Thyroid gland (tissue), 4 donors: ENCODE results near the gene GNAI2. TPM values are rescaled to one million over a fixed set of nuclear protein-coding genes. Genes with fewer than 3 reads are reported as not detected.

Experiments
- DNase-seq, 2 donors: peaks; one replicate each; pipeline ENCODE4 v3.0.0-alpha.2; 2019
- H3K27ac ChIP-seq, 3 donors: fragments of 200-600 bp; sonication (generic); 1 replicate in 2 of 3; 2 replicates in 1 of 3; pipeline ENCODE4 v1.5.1; 2016 to 2019; ENCODE audit warnings: mild to moderate bottlenecking in 1 of 3, moderate library complexity in 1 of 3
- H3K27me3 ChIP-seq: fragments of 200-600 bp; sonication (generic); one replicate; pipeline ENCODE4 v1.5.1; 2019
- H3K36me3 ChIP-seq, 2 donors: fragments of 200-600 bp; sonication (generic); one replicate each; pipeline ENCODE4 v1.5.1; 2016 to 2019
- H3K4me1 ChIP-seq, 2 donors: fragments of 200-600 bp; sonication (generic); one replicate each; pipeline ENCODE4 v1.5.1; 2017 to 2019
- H3K4me3 ChIP-seq, 3 donors: fragments of 200-600 bp; sonication (generic); replicated peaks in 1 of 3; 1 replicate in 2 of 3; 2 replicates in 1 of 3; pipeline ENCODE4 v1.5.1; 2016; ENCODE audit warnings: mild to moderate bottlenecking in 1 of 3
- H3K9me3 ChIP-seq: fragments of 200-600 bp; sonication (generic); one replicate; pipeline ENCODE4 v1.5.1; 2017
- CTCF ChIP-seq, 6 experiments: fragments of 200-600 bp in 3 of 6; fragments of 450-650 bp in 3 of 6; sonication (generic) in 3 of 6; IDR thresholded peaks; one replicate each; pipeline ENCODE4 v1.5.1; 2016 to 2019; ENCODE audit warnings: antibody characterized with exemption in 6 of 6, mild to moderate bottlenecking in 2 of 6, inconsistent platforms in 1 of 6, moderate library complexity in 1 of 6
- POLR2A ChIP-seq, 2 donors: fragments of 450-650 bp; IDR thresholded peaks; one replicate each; pipeline ENCODE4 v1.6.1; 2017; ENCODE audit warnings: antibody characterized with exemption in 2 of 2, mild to moderate bottlenecking in 2 of 2, moderate library complexity in 1 of 2
- WGBS, 2 donors: methylation state at CpG; one replicate each; pipeline ENCODE4 v1.1.5; 2017; 5-methylcytosine and 5-hydroxymethylcytosine counted together
- intact Hi-C: fragments of 100-400 bp; cut with DNase I; formaldehyde crosslinking; loops from one replicate; pipeline ENCODE4 v1.15.1; 2023
- total RNA-seq, 4 donors: library from RNA; depleted of rRNA; stranded (reverse); fragments of >200 nt; gene quantifications; one replicate each; pipeline ENCODE4 v1.2.3, GENCODE V29; 2016

GNAI2 gene
- total RNA-seq, 4 donors from 2014 or later, result 111 to 171 (median 142) TPM

GRCh38 chr3:50229490-50229889 lies 6.5 kb upstream of the GNAI2 start:
- 94% methylated on average over 3 of the region's 3 CpGs for WGBS, 2 donors

GRCh38 chr3:50230104-50230793 lies 5.8 kb upstream of the GNAI2 start:
- TF ChIP-seq CTCF (IDR thresholded peaks at IDR 0.05) (no peak), POLR2A (IDR thresholded peaks at IDR 0.05) (no peak)
- DNase-seq, result no peak
- no peaks in the 10 kb centered on the region for H3K36me3 ChIP-seq
- H3K27ac ChIP-seq, result no peak overlapping the region
- intact Hi-C loops, result no loop called here
- no peak overlapping the region for H3K4me3 ChIP-seq
- 86 to 94% methylated on average over 6 to 7 of the region's 8 CpGs for WGBS, 2 donors
- no peaks in the 10 kb centered on the region for H3K27me3 ChIP-seq
- H3K4me1 ChIP-seq, result peaks cover 15 to 23% of the 10 kb centered on the region in 2 donors
- H3K9me3 ChIP-seq, result no peaks in the 10 kb centered on the region

More at GRCh38 chr3:50229490-50229889, 6.5 kb upstream of the GNAI2 start:
- Histone ChIP-seq H3K36me3 (no peaks in the 10 kb centered on the region), H3K9me3 (no peaks in the 10 kb centered on the region), H3K27me3 (no peaks in the 10 kb centered on the region), H3K4me3 (no peak overlapping the region), H3K4me1 (peaks cover 15 to 19% of the 10 kb centered on the region in 2 donors), H3K27ac (no peak overlapping the region)
- intact Hi-C loops, result no loop called here
- DNase-seq, result no peak
- TF ChIP-seq POLR2A (IDR thresholded peaks at IDR 0.05) (no peak), CTCF (IDR thresholded peaks at IDR 0.05) (no peak)

- Histone ChIP-seq H3K9me3 (no peaks in the 10 kb centered on the region), H3K4me3 (no peak overlapping the region), H3K27me3 (no peaks in the 10 kb centered on the region), H3K4me1 (peaks cover 15 to 26% of the 10 kb centered on the region in 2 donors), H3K36me3 (no peaks in the 10 kb centered on the region), H3K27ac (no peak overlapping the region)
- TF ChIP-seq POLR2A (IDR thresholded peaks at IDR 0.05) (no peak), CTCF (IDR thresholded peaks at IDR 0.05) (no peak)
- WGBS, 2 donors, result 87 to 89% methylated on average over 3 to 4 of the region's 4 CpGs
- intact Hi-C loops, result no loop called here
- DNase-seq, result no peak
Observed at GRCh38 chr3:50230794-50231125, 5.2 kb upstream of the GNAI2 start.

GRCh38 chr3:50231581-50231980 lies 4.4 kb upstream of the GNAI2 start:
- DNase-seq, result no peak
- TF ChIP-seq POLR2A (IDR thresholded peaks at IDR 0.05) (no peak), CTCF (IDR thresholded peaks at IDR 0.05) (no peak)
- H3K36me3 ChIP-seq, result no peaks in the 10 kb centered on the region
- H3K4me3 ChIP-seq, result no peak overlapping the region
- intact Hi-C loops, result no loop called here
- peaks cover 10 to 22% of the 10 kb centered on the region in 2 donors for H3K4me1 ChIP-seq
- H3K27ac ChIP-seq, result no peak overlapping the region
- 66 to 72% methylated on average over 5 of the region's 5 CpGs for WGBS, 2 donors
- no peaks in the 10 kb centered on the region for H3K27me3 ChIP-seq
- H3K9me3 ChIP-seq, result no peaks in the 10 kb centered on the region

GRCh38 chr3:50232303-50232702 lies 3.7 kb upstream of the GNAI2 start:
- intact Hi-C loops, result no loop called here

More at GRCh38 chr3:50232303-50232702, 3.7 kb upstream of the GNAI2 start:
- H3K4me1 ChIP-seq, result peaks cover 8 to 15% of the 10 kb centered on the region in 2 donors
- H3K36me3 ChIP-seq, result no peaks in the 10 kb centered on the region
- no peak for DNase-seq
- 81 to 84% methylated on average over 3 of the region's 3 CpGs for WGBS, 2 donors
- H3K9me3 ChIP-seq, result no peaks in the 10 kb centered on the region
- no peak overlapping the region for H3K4me3 ChIP-seq
- TF ChIP-seq CTCF (IDR thresholded peaks at IDR 0.05) (no peak), POLR2A (IDR thresholded peaks at IDR 0.05) (no peak)
- no peak overlapping the region for H3K27ac ChIP-seq
- no peaks in the 10 kb centered on the region for H3K27me3 ChIP-seq
